T-helper 2 cell treated with Interferon-gamma antibody and Interleukin-4, amounts not matched to agents 5 μg/mL and 100 μg/mL, for 36 hours (primary cell): ENCODE measurements around the gene CD8B2.
"Not testable (repeated sequence)": the region's sequence is repeated elsewhere in the genome, so short reads cannot be mapped to it uniquely, and the experiment has no call there.

ENCODE experiments used
- DNase-seq: peaks from one replicate; pipeline ENCODE4 v3.0.0; 2021; ENCODE audit warnings: low spot score
- H3K27ac Mint-ChIP-seq: one replicate; pipeline ENCODE4 v1.8.0; 2021; ENCODE audit warnings: mild to moderate bottlenecking, mixed read lengths
- H3K27me3 Mint-ChIP-seq: one replicate; pipeline ENCODE4 v1.8.0; 2021; ENCODE audit warnings: low read depth, mixed read lengths
- H3K36me3 Mint-ChIP-seq: one replicate; pipeline ENCODE4 v1.8.0; 2021; ENCODE audit warnings: low read depth, mixed read lengths
- H3K4me1 Mint-ChIP-seq: one replicate; pipeline ENCODE4 v1.8.0; 2021; ENCODE audit warnings: low read depth, mixed read lengths
- H3K4me3 Mint-ChIP-seq: one replicate; pipeline ENCODE4 v1.8.0; 2022; ENCODE audit warnings: mild to moderate bottlenecking, moderate library complexity, mixed read lengths
- H3K9me3 Mint-ChIP-seq: one replicate; pipeline ENCODE4 v1.8.0; 2021; ENCODE audit warnings: mixed read lengths

Gene CD8B2

GRCh38 chr2:106551417-106552130, 64.4 kb downstream of the CD8B2 start:
- Mint-ChIP-seq H3K36me3 (no peaks in the 10 kb centered on the region), H3K4me1 (no peaks in the 10 kb centered on the region), H3K9me3 (no peaks in the 10 kb centered on the region), H3K4me3 (no peak overlapping the region), H3K27ac (no peak overlapping the region), H3K27me3 (peaks cover 9% of the 10 kb centered on the region)
- no peak for DNase-seq

GRCh38 chr2:106552921-106553320, 65.8 kb downstream of the CD8B2 start:
- Mint-ChIP-seq H3K4me1 (no peaks in the 10 kb centered on the region), H3K9me3 (no peaks in the 10 kb centered on the region), H3K36me3 (no peaks in the 10 kb centered on the region), H3K4me3 (no peak overlapping the region), H3K27me3 (peaks cover 5% of the 10 kb centered on the region), H3K27ac (no peak overlapping the region)
- DNase-seq: no peak

GRCh38 chr2:106553321-106553720, 66.2 kb downstream of the CD8B2 start:
- Mint-ChIP-seq H3K36me3 (no peaks in the 10 kb centered on the region), H3K4me1 (no peaks in the 10 kb centered on the region), H3K27me3 (peaks cover 3% of the 10 kb centered on the region), H3K9me3 (no peaks in the 10 kb centered on the region), H3K27ac (no peak overlapping the region), H3K4me3 (no peak overlapping the region)
- no peak for DNase-seq

GRCh38 chr2:106554411-106554810, 67.2 kb downstream of the CD8B2 start:
- Mint-ChIP-seq H3K27ac (no peak overlapping the region), H3K4me3 (no peak overlapping the region), H3K27me3 (peaks cover 3% of the 10 kb centered on the region), H3K9me3 (no peaks in the 10 kb centered on the region), H3K4me1 (no peaks in the 10 kb centered on the region), H3K36me3 (no peaks in the 10 kb centered on the region)
- no peak for DNase-seq

GRCh38 chr2:106555053-106555452, 67.9 kb downstream of the CD8B2 start:
- no peaks in the 10 kb centered on the region for H3K36me3 Mint-ChIP-seq
- H3K4me1 Mint-ChIP-seq: no peaks in the 10 kb centered on the region
- no peak for DNase-seq
- H3K9me3 Mint-ChIP-seq: no peaks in the 10 kb centered on the region
- H3K27me3 Mint-ChIP-seq: peaks cover 3% of the 10 kb centered on the region
- no peak overlapping the region for H3K27ac Mint-ChIP-seq
- H3K4me3 Mint-ChIP-seq: no peak overlapping the region

- not testable (repeated sequence) for H3K9me3 Mint-ChIP-seq, H3K36me3 Mint-ChIP-seq, H3K4me3 Mint-ChIP-seq, H3K27ac Mint-ChIP-seq, H3K27me3 Mint-ChIP-seq, H3K4me1 Mint-ChIP-seq, DNase-seq
Observed at GRCh38 chr2:106559786-106560185, 72.6 kb downstream of the CD8B2 start.

- Mint-ChIP-seq H3K4me3 (no peak overlapping the region), H3K27me3 (no peaks in the 10 kb centered on the region), H3K4me1 (no peaks in the 10 kb centered on the region), H3K36me3 (no peaks in the 10 kb centered on the region), H3K9me3 (no peaks in the 10 kb centered on the region), H3K27ac (no peak overlapping the region)
- no peak for DNase-seq
Observed at GRCh38 chr2:106560773-106561172, 73.6 kb downstream of the CD8B2 start.

GRCh38 chr2:106561356-106561755, 74.2 kb downstream of the CD8B2 start:
- Mint-ChIP-seq H3K36me3 (no peaks in the 10 kb centered on the region), H3K27me3 (no peaks in the 10 kb centered on the region), H3K4me3 (no peak overlapping the region), H3K4me1 (no peaks in the 10 kb centered on the region), H3K27ac (no peak overlapping the region), H3K9me3 (no peaks in the 10 kb centered on the region)
- DNase-seq: no peak

- no peak for DNase-seq
- Mint-ChIP-seq H3K9me3 (no peaks in the 10 kb centered on the region), H3K27me3 (no peaks in the 10 kb centered on the region), H3K4me1 (no peaks in the 10 kb centered on the region), H3K27ac (no peak overlapping the region), H3K4me3 (no peak overlapping the region), H3K36me3 (no peaks in the 10 kb centered on the region)
Observed at GRCh38 chr2:106561803-106562202, 74.6 kb downstream of the CD8B2 start.

- Mint-ChIP-seq H3K4me1 (no peaks in the 10 kb centered on the region), H3K36me3 (no peaks in the 10 kb centered on the region), H3K27ac (no peak overlapping the region), H3K4me3 (no peak overlapping the region), H3K9me3 (no peaks in the 10 kb centered on the region), H3K27me3 (no peaks in the 10 kb centered on the region)
- DNase-seq: no peak
Observed at GRCh38 chr2:106562268-106563186, 75.4 kb downstream of the CD8B2 start.

- Mint-ChIP-seq H3K27ac (no peak overlapping the region), H3K4me1 (no peaks in the 10 kb centered on the region), H3K4me3 (no peak overlapping the region), H3K27me3 (no peaks in the 10 kb centered on the region), H3K36me3 (no peaks in the 10 kb centered on the region), H3K9me3 (no peaks in the 10 kb centered on the region)
- DNase-seq: no peak
Observed at GRCh38 chr2:106563195-106563594, 76.0 kb downstream of the CD8B2 start.

GRCh38 chr2:106565599-106565998, 78.4 kb downstream of the CD8B2 start:
- H3K27me3 Mint-ChIP-seq: no peaks in the 10 kb centered on the region
- no peak for DNase-seq
- no peaks in the 10 kb centered on the region for H3K4me1 Mint-ChIP-seq
- no peak overlapping the region for H3K27ac Mint-ChIP-seq
- H3K36me3 Mint-ChIP-seq: no peaks in the 10 kb centered on the region
- H3K4me3 Mint-ChIP-seq: no peak overlapping the region
- no peaks in the 10 kb centered on the region for H3K9me3 Mint-ChIP-seq

GRCh38 chr2:106566050-106566449, 78.9 kb downstream of the CD8B2 start:
- no peak for DNase-seq
- Mint-ChIP-seq H3K27me3 (no peaks in the 10 kb centered on the region), H3K9me3 (no peaks in the 10 kb centered on the region), H3K4me1 (no peaks in the 10 kb centered on the region), H3K4me3 (no peak overlapping the region), H3K36me3 (no peaks in the 10 kb centered on the region), H3K27ac (no peak overlapping the region)

- not testable (repeated sequence) for H3K9me3 Mint-ChIP-seq
Observed at GRCh38 chr2:106566484-106566883, 79.3 kb downstream of the CD8B2 start.

More at GRCh38 chr2:106566484-106566883, 79.3 kb downstream of the CD8B2 start:
- not testable (repeated sequence) for H3K27ac Mint-ChIP-seq, H3K4me3 Mint-ChIP-seq, H3K4me1 Mint-ChIP-seq, DNase-seq, H3K27me3 Mint-ChIP-seq, H3K36me3 Mint-ChIP-seq
